Measurements from ENCODE around the gene NBPF26.
"Not testable (repeated sequence)": the region's sequence is repeated elsewhere in the genome, so short reads cannot be mapped to it uniquely, and the experiment has no call there.

The NBPF26 gene
- total RNA-seq: 18.8 to 43.0 (median 36.3) reads per million in 3 experiments

GRCh38 chr1:120723715-120724402 is at the start of gene NBPF26:
Gene NBPF26 (plus strand): TSS chr1:120723945.
- peak; percentile 85 for DNase-seq

GRCh38 chr1:120680106-120680819 is 43.5 kb upstream of the NBPF26 start:
- DNase-seq: not testable (repeated sequence)

GRCh38 chr1:120680938-120681337 is 42.8 kb upstream of the NBPF26 start:
- DNase-seq: not testable (repeated sequence)

- DNase-seq: not testable (repeated sequence)
Measured at GRCh38 chr1:120684397-120684796, 39.3 kb upstream of the NBPF26 start.

- DNase-seq: not testable (repeated sequence)
Measured at GRCh38 chr1:120685622-120686021, 38.1 kb upstream of the NBPF26 start.

GRCh38 chr1:120687250-120687649 is 36.5 kb upstream of the NBPF26 start:
- DNase-seq: not testable (repeated sequence)

GRCh38 chr1:120700807-120701562 is 22.8 kb upstream of the NBPF26 start:
- not testable (repeated sequence) for DNase-seq

GRCh38 chr1:120723358-120723714 is 409 bp upstream of the NBPF26 start:
- DNase-seq: not testable (repeated sequence)

- DNase-seq: peak; percentile 12
Measured at GRCh38 chr1:120724507-120724906, 762 bp downstream of the NBPF26 start.

- DNase-seq: not testable (repeated sequence)
Measured at GRCh38 chr1:120728811-120729210, 5.1 kb downstream of the NBPF26 start.

GRCh38 chr1:120769090-120769489 is 45.3 kb downstream of the NBPF26 start:
- DNase-seq: not testable (repeated sequence)

GRCh38 chr1:120805452-120805851 is 81.7 kb downstream of the NBPF26 start:
- DNase-seq: not testable (repeated sequence)

- peak; percentile 34 for DNase-seq
Measured at GRCh38 chr1:120811822-120812221, 88.1 kb downstream of the NBPF26 start.

- DNase-seq: not testable (repeated sequence)
Measured at GRCh38 chr1:120825051-120825450, 101.3 kb downstream of the NBPF26 start.

GRCh38 chr1:120826623-120827022 is 102.9 kb downstream of the NBPF26 start:
- DNase-seq: not testable (repeated sequence)

- DNase-seq: peak; percentile 83
Measured at GRCh38 chr1:120844186-120844944, 120.6 kb downstream of the NBPF26 start.

GRCh38 chr1:120844945-120845330 is 121.2 kb downstream of the NBPF26 start:
- DNase-seq: not testable (repeated sequence)

- DNase-seq: peak; percentile 40
Measured at GRCh38 chr1:120849400-120850286, 125.9 kb downstream of the NBPF26 start.

- DNase-seq: not testable (repeated sequence)
Measured at GRCh38 chr1:120850287-120850536, 126.5 kb downstream of the NBPF26 start.

- peak; percentile 93 for DNase-seq
Measured at GRCh38 chr1:120850537-120851421, 127.0 kb downstream of the NBPF26 start.

- DNase-seq: not testable (repeated sequence)
Measured at GRCh38 chr1:120858144-120858543, 134.4 kb downstream of the NBPF26 start.
